Prostate gland (tissue), 2 donors: Measurements from ENCODE around the gene RBFOX1.

ENCODE experiments used
- CTCF ChIP-seq, 4 experiments: fragments of 200-600 bp in 2 of 4; fragments of 450-650 bp in 2 of 4; sonication (generic) in 2 of 4; IDR thresholded peaks; 1 replicate in 3 of 4; 2 replicates in 1 of 4; pipeline ENCODE4 v1.5.1; 2016 to 2019; ENCODE audit warnings: antibody characterized with exemption in 4 of 4, mild to moderate bottlenecking in 2 of 4, moderate library complexity in 2 of 4
- POLR2A ChIP-seq: fragments of 450-650 bp; IDR thresholded peaks from one replicate; pipeline ENCODE4 v1.6.1; 2016; ENCODE audit warnings: antibody characterized with exemption, mild to moderate bottlenecking
- POLR2AphosphoS5 ChIP-seq: sonication (generic); formaldehyde crosslinking; IDR thresholded peaks from one replicate; pipeline ENCODE4 v1.6.1; 2017; ENCODE audit warnings: antibody characterized with exemption

DNA sequence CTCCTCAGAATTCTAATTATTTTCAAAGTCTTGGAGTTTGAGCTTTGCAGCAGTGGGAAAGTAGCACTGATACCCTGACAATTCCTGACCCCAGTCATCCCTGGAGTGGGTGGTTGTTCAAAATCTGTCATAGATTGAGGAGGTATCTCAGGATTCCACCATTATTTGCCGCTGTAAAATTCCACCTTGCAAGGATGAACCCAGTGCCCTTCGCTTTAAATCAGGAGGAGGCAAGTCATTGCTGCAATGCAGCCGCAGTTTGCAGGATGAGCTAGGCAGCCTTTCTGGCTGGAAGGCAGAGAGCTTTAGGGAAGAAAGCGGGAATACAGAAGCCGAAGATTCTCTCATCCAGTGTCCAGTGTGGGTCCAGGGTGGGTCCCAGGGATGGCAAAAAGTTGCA is 296.9 kb downstream of the RBFOX1 start:
- TF ChIP-seq POLR2A (no peak), CTCF (IDR thresholded peaks at IDR 0.05) (no peak), POLR2AphosphoS5 (no peak)
